Upper lobe of left lung (tissue), 4 donors: ENCODE data around the gene FBXL2.

Experiments used
- CTCF ChIP-seq, 6 experiments: fragments of 450-650 bp in 4 of 6; fragments of 200-600 bp in 2 of 6; sonication (generic) in 2 of 6; IDR thresholded peaks; one replicate each; pipeline ENCODE4 v1.5.1; 2016 to 2019; ENCODE audit warnings: antibody characterized with exemption in 6 of 6
- POLR2A ChIP-seq, 4 donors: fragments of 450-650 bp; IDR thresholded peaks; one replicate each; pipeline ENCODE4 v1.5.1; 2016 to 2017; ENCODE audit warnings: antibody characterized with exemption in 4 of 4, mild to moderate bottlenecking in 2 of 4

GRCh38 chr3:33388374-33389100, 111.3 kb downstream of the FBXL2 start:
- TF ChIP-seq POLR2A (IDR thresholded peaks at IDR 0.05) (no peak), CTCF (IDR thresholded peaks at IDR 0.05) (no peak)
